HepG2 (cell line): Measurements from ENCODE around the gene SLCO4A1. TPM values are rescaled to one million over a fixed set of nuclear protein-coding genes. Genes with fewer than 3 reads are reported as not detected.

ENCODE experiments used
- CBX5 ChIP-seq: sonication (generic); formaldehyde crosslinking; IDR thresholded peaks from 2 replicates; pipeline ENCODE4 v1.4.0; 2020; ENCODE audit warnings: missing genetic modification reagents, borderline replicate concordance
- KLF16 ChIP-seq, 2 experiments: sonication (generic) in 1 of 2; formaldehyde crosslinking in 1 of 2; IDR thresholded peaks; 2 replicates each; pipeline versions ENCODE4 v1.6.1 to v1.8.0; 2016 to 2023; ENCODE audit warnings: missing genetic modification reagents in 2 of 2, missing compliant biosample characterization in 1 of 2
- MBNL3 ChIP-seq: fragments of 250-450 bp; sonication (Bioruptor Pico); conservative IDR thresholded peaks from 2 replicates; pipeline ENCODE4 v1.8.0; 2022; ENCODE audit warnings: mild to moderate bottlenecking, inconsistent platforms
- NFKB2 ChIP-seq: sonication (generic); formaldehyde crosslinking; IDR thresholded peaks from 2 replicates; pipeline ENCODE4 v1.4.0; 2020; ENCODE audit warnings: missing genetic modification reagents, borderline replicate concordance
- PBX3 ChIP-seq: sonication (generic); formaldehyde crosslinking; IDR thresholded peaks from 2 replicates; pipeline ENCODE4 v1.8.1; 2023; ENCODE audit warnings: missing genetic modification reagents, inconsistent platforms, borderline replicate concordance
- SOX5 ChIP-seq: IDR thresholded peaks from 2 replicates; pipeline ENCODE4 v1.6.1; 2016; ENCODE audit warnings: borderline replicate concordance
- SYNCRIP ChIP-seq: fragments of 200-400 bp; formaldehyde crosslinking; IDR thresholded peaks from 2 replicates; pipeline ENCODE4 v1.6.1; 2018; ENCODE audit warnings: mild to moderate bottlenecking, low read depth, low read length; ENCODE audit not compliant: insufficient read depth
- TAF1 ChIP-seq: sonication (generic); formaldehyde crosslinking; IDR thresholded peaks from 2 replicates; pipeline ENCODE4 v1.4.0; 2020; ENCODE audit warnings: missing genetic modification reagents
- TP53 ChIP-seq: sonication (generic); formaldehyde crosslinking; conservative IDR thresholded peaks from 2 replicates; pipeline ENCODE4 v1.4.0; 2020; ENCODE audit warnings: missing genetic modification reagents
- ZNF121 ChIP-seq: sonication (generic); formaldehyde crosslinking; IDR thresholded peaks from 2 replicates; pipeline ENCODE4 v1.5.0; 2020; ENCODE audit warnings: mild to moderate bottlenecking, missing genetic modification reagents
- ZNF382 ChIP-seq: sonication (generic); formaldehyde crosslinking; IDR thresholded peaks from 2 replicates; pipeline ENCODE4 v1.5.0; 2020; ENCODE audit warnings: missing genetic modification reagents, mild to moderate bottlenecking, borderline replicate concordance
- ZNF547 ChIP-seq: sonication (generic); formaldehyde crosslinking; IDR thresholded peaks from 2 replicates; pipeline ENCODE4 v1.5.1; 2020; ENCODE audit warnings: mild to moderate bottlenecking, missing genetic modification reagents
- ZNF556 ChIP-seq: sonication (generic); formaldehyde crosslinking; IDR thresholded peaks from 2 replicates; pipeline ENCODE4 v1.4.0; 2020; ENCODE audit warnings: mild to moderate bottlenecking, missing genetic modification reagents, borderline replicate concordance
- ZNF7 ChIP-seq: IDR thresholded peaks from 2 replicates; pipeline ENCODE4 v1.6.1; 2016; ENCODE audit warnings: missing biosample characterization, missing genetic modification reagents
- ZNF784 ChIP-seq: sonication (generic); formaldehyde crosslinking; IDR thresholded peaks from 2 replicates; pipeline ENCODE4 v1.5.1; 2020; ENCODE audit warnings: missing genetic modification reagents, mild to moderate bottlenecking, borderline replicate concordance
- polyA plus RNA-seq, 8 experiments: library from polyadenylated mRNA; depleted of rRNA in 3 of 8; stranded (reverse) in 7 of 8; unstranded in 1 of 8; fragments of >200 nt; fragmentation: Illumina TruSeq in 4 of 8; extraction: Trizol in 4 of 8; gene quantifications; 2 replicates each; pipeline versions ENCODE4 v1.2.1 to v1.2.3, GENCODE V29; 2011 to 2016; ENCODE audit warnings: low read depth in 4 of 8, missing spikeins in 1 of 8, mixed read lengths in 1 of 8; ENCODE audit not compliant: insufficient read depth in 1 of 8
- total RNA-seq, 5 experiments: library from RNA; depleted of rRNA; stranded (reverse); fragments of >200 nt; fragmentation: Illumina TruSeq; extraction: Trizol; gene quantifications; 2 replicates each; pipeline ENCODE4 v1.2.3, GENCODE V29; 2016; ENCODE audit warnings: low read depth in 1 of 5
- TF ChIP-seq, protein P1 (sequence below): fragments of 450-650 bp; IDR thresholded peaks from 2 replicates; pipeline ENCODE4 v1.6.1; 2017; ENCODE audit warnings: mild to moderate bottlenecking
- TF ChIP-seq, protein P2 (sequence below): IDR thresholded peaks from 2 replicates; pipeline ENCODE4 v1.6.1; 2012; ENCODE audit warnings: low read length, improper control_type of control experiment
- TF ChIP-seq, protein P3 (sequence below): sonication (generic); formaldehyde crosslinking; IDR thresholded peaks from 2 replicates; pipeline ENCODE4 v1.5.1; 2020; ENCODE audit warnings: missing genetic modification reagents, mild to moderate bottlenecking, borderline replicate concordance

Gene SLCO4A1
- total and polyA plus RNA-seq, 2 of the 13 experiments (the other 11 are each of a cell fraction or from before 2014, with no cell fraction given): 55.5 to 112 TPM

GRCh38 chr20:62652041-62652893 lies 10.0 kb downstream of the SLCO4A1 start (continued):
- TF ChIP-seq ZNF784 (CRISPR knock-in tag) (no peak), ZNF547 (CRISPR knock-in tag) (0 out of 2 replicates have a peak, but pooled peaks have one; percentile 56), ZNF7 (CRISPR knock-in tag) (no peak), SOX5 (CRISPR knock-in tag) (peak; percentile 92), ZNF556 (CRISPR knock-in tag) (peak; percentile 34; the same call in 1 of the 2 replicates), SYNCRIP (no peak), ZNF121 (no peak), NFKB2 (CRISPR knock-in tag) (no peak), KLF16 (CRISPR knock-in tag; IDR thresholded peaks at IDR 0.05) (peak in 1 of 2 experiments; percentile 88; a peak in 2 of 4 replicates), PBX3 (CRISPR knock-in tag) (no peak), TP53 (CRISPR knock-in tag) (0 out of 2 replicates have a peak, but pooled peaks have one; percentile 27), ZNF382 (CRISPR knock-in tag) (no peak), CBX5 (CRISPR knock-in tag) (peak; percentile 90), TAF1 (no peak; the same call in none of the 2 replicates), MBNL3 (CRISPR knock-in tag) (no peak)
- TF ChIP-seq, protein P1, sequence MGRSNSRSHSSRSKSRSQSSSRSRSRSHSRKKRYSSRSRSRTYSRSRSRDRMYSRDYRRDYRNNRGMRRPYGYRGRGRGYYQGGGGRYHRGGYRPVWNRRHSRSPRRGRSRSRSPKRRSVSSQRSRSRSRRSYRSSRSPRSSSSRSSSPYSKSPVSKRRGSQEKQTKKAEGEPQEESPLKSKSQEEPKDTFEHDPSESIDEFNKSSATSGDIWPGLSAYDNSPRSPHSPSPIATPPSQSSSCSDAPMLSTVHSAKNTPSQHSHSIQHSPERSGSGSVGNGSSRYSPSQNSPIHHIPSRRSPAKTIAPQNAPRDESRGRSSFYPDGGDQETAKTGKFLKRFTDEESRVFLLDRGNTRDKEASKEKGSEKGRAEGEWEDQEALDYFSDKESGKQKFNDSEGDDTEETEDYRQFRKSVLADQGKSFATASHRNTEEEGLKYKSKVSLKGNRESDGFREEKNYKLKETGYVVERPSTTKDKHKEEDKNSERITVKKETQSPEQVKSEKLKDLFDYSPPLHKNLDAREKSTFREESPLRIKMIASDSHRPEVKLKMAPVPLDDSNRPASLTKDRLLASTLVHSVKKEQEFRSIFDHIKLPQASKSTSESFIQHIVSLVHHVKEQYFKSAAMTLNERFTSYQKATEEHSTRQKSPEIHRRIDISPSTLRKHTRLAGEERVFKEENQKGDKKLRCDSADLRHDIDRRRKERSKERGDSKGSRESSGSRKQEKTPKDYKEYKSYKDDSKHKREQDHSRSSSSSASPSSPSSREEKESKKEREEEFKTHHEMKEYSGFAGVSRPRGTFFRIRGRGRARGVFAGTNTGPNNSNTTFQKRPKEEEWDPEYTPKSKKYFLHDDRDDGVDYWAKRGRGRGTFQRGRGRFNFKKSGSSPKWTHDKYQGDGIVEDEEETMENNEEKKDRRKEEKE: no peak
- TF ChIP-seq, protein P2, sequence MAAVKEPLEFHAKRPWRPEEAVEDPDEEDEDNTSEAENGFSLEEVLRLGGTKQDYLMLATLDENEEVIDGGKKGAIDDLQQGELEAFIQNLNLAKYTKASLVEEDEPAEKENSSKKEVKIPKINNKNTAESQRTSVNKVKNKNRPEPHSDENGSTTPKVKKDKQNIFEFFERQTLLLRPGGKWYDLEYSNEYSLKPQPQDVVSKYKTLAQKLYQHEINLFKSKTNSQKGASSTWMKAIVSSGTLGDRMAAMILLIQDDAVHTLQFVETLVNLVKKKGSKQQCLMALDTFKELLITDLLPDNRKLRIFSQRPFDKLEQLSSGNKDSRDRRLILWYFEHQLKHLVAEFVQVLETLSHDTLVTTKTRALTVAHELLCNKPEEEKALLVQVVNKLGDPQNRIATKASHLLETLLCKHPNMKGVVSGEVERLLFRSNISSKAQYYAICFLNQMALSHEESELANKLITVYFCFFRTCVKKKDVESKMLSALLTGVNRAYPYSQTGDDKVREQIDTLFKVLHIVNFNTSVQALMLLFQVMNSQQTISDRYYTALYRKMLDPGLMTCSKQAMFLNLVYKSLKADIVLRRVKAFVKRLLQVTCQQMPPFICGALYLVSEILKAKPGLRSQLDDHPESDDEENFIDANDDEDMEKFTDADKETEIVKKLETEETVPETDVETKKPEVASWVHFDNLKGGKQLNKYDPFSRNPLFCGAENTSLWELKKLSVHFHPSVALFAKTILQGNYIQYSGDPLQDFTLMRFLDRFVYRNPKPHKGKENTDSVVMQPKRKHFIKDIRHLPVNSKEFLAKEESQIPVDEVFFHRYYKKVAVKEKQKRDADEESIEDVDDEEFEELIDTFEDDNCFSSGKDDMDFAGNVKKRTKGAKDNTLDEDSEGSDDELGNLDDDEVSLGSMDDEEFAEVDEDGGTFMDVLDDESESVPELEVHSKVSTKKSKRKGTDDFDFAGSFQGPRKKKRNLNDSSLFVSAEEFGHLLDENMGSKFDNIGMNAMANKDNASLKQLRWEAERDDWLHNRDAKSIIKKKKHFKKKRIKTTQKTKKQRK: no peak
- TF ChIP-seq, protein P3, sequence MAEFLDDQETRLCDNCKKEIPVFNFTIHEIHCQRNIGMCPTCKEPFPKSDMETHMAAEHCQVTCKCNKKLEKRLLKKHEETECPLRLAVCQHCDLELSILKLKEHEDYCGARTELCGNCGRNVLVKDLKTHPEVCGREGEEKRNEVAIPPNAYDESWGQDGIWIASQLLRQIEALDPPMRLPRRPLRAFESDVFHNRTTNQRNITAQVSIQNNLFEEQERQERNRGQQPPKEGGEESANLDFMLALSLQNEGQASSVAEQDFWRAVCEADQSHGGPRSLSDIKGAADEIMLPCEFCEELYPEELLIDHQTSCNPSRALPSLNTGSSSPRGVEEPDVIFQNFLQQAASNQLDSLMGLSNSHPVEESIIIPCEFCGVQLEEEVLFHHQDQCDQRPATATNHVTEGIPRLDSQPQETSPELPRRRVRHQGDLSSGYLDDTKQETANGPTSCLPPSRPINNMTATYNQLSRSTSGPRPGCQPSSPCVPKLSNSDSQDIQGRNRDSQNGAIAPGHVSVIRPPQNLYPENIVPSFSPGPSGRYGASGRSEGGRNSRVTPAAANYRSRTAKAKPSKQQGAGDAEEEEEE (CRISPR knock-in tag): no peak
